ENCODE measurements around the gene GFPT1. TPM values are rescaled to one million over a fixed set of nuclear protein-coding genes. Genes with fewer than 3 reads are reported as not detected.
A peak's percentile ranks its signal among the peaks of the same experiment; 100 is the strongest.

GFPT1 gene
- polyA plus RNA-seq, 3 donors = 3.6 to 4.5 (median 3.7) TPM

DNA sequence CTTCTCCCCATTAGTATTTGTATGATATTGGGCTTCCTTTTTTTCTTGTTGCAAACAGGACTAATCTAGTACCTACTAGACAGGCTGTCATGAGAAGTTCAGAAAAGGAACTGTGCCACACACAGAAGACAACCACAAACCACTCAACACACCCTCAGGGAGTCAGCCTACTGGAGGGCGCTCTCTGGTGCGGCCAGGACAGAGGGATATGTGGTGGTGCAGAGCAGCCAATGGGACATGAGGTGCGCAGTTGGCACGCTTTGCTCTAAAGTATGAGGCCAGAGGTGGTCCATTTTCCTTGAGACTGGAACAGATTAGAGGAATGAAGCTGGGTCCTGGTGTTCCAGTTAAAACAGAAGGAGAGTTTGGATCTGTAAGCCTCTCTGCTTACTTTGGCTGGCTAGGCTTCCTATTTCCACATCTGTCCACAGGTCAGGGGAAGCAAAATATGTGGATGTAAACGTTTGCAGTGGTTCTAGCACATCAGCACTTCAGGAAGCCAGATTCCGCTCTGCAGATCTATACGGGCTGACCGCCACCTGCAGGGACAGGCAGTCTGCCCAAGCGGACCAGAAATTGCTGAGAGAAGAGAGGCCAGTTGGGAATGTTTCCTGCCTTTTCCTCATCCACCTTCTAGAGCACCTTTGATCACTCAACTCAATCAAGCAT, 114.1 kb downstream of the GFPT1 start:
- intact Hi-C loops (cut with micrococcal nuclease) = no loop called here
- peaks cover 19 to 20% of the 10 kb centered on the region in 2 donors for H3K4me1 ChIP-seq (ENCODE audit: control insufficient read depth in 1 of 2, insufficient read depth in 2 of 2, low read length in 2 of 2)
- H3K4me3 ChIP-seq (replicated peaks in 1 of 3; ENCODE audit: low read depth in 2 of 3, low read length in 3 of 3) = no peak overlapping the region
- Mint-ChIP-seq H3K27me3 (ENCODE audit: low read depth in 3 of 3) (peaks cover 0 to 9% (median 2%) of the 10 kb centered on the region in 3 donors), H3K4me3 (peak overlapping the region in 1 of 2 donors; percentile 54), H3K36me3 (no peaks in the 10 kb centered on the region), H3K4me1 (peaks cover 21% of the 10 kb centered on the region), H3K9me3 (no peaks in the 10 kb centered on the region), H3K27ac (peak overlapping the region in 3 of 7 donors; percentile 7 to 28 (median 26))
- H2AFZ ChIP-seq (ENCODE audit: insufficient read depth, low read depth, low read length, poor library complexity, severe bottlenecking) = no peak overlapping the region
- H3K4me2 ChIP-seq (replicated peaks; ENCODE audit: extremely low read depth, low read length, poor library complexity, severe bottlenecking) = peak overlapping the region; percentile 3
- H3K36me3 ChIP-seq (replicated peaks in 1 of 2; ENCODE audit: control insufficient read depth in 1 of 2, insufficient read depth in 2 of 2, low read length in 2 of 2) = no peaks in the 10 kb centered on the region
- H3K79me2 ChIP-seq (ENCODE audit: insufficient read depth, low read length) = no peaks in the 10 kb centered on the region
- H3K27me3 ChIP-seq (ENCODE audit: control insufficient read depth in 2 of 2, insufficient read depth in 2 of 2, low read length in 2 of 2) = no peaks in the 10 kb centered on the region
- no peak overlapping the region for H3K9ac ChIP-seq (ENCODE audit: insufficient read depth, low read length, poor library complexity, severe bottlenecking)
- DNase-seq = peak; percentile 13 to 27 (median 21)
- H3K27ac ChIP-seq (ENCODE audit: low read depth in 1 of 2, low read length in 2 of 2) = no peak overlapping the region
- H4K20me1 ChIP-seq (ENCODE audit: insufficient read depth, low read length) = no peaks in the 10 kb centered on the region
- WGBS (ENCODE audit: insufficient coverage) = 49% methylated on average over 3 of the region's 9 CpGs
- TF ChIP-seq, protein P1, sequence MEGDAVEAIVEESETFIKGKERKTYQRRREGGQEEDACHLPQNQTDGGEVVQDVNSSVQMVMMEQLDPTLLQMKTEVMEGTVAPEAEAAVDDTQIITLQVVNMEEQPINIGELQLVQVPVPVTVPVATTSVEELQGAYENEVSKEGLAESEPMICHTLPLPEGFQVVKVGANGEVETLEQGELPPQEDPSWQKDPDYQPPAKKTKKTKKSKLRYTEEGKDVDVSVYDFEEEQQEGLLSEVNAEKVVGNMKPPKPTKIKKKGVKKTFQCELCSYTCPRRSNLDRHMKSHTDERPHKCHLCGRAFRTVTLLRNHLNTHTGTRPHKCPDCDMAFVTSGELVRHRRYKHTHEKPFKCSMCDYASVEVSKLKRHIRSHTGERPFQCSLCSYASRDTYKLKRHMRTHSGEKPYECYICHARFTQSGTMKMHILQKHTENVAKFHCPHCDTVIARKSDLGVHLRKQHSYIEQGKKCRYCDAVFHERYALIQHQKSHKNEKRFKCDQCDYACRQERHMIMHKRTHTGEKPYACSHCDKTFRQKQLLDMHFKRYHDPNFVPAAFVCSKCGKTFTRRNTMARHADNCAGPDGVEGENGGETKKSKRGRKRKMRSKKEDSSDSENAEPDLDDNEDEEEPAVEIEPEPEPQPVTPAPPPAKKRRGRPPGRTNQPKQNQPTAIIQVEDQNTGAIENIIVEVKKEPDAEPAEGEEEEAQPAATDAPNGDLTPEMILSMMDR (IDR thresholded peaks at IDR 0.05) = no peak
- no peaks in the 10 kb centered on the region for H3K9me3 ChIP-seq (replicated peaks in 1 of 2; ENCODE audit: control insufficient read depth in 1 of 2, insufficient read depth in 1 of 2, low read length in 2 of 2)

GRCh38 chr2:69271831-69272257, 115.2 kb downstream of the GFPT1 start:
- no peaks in the 10 kb centered on the region for H3K9me3 Mint-ChIP-seq

More at GRCh38 chr2:69271831-69272257, 115.2 kb downstream of the GFPT1 start:
- whole genome bisulfite sequencing (ENCODE audit: insufficient coverage) = 0% methylated on average over 2 of the region's 3 CpGs
- no peak overlapping the region for H2AFZ ChIP-seq (ENCODE audit: insufficient read depth, low read depth, low read length, poor library complexity, severe bottlenecking)
- H3K4me3 ChIP-seq (replicated peaks in 1 of 3; ENCODE audit: low read depth in 2 of 3, low read length in 3 of 3) = no peak overlapping the region
- no peaks in the 10 kb centered on the region for H3K9me3 ChIP-seq (replicated peaks in 1 of 2; ENCODE audit: control insufficient read depth in 1 of 2, insufficient read depth in 1 of 2, low read length in 2 of 2)
- peak overlapping the region; percentile 14 for H3K4me2 ChIP-seq (replicated peaks; ENCODE audit: extremely low read depth, low read length, poor library complexity, severe bottlenecking)
- DNase-seq = peak; percentile 36 to 49 (median 46)
- no peaks in the 10 kb centered on the region for H4K20me1 ChIP-seq (ENCODE audit: insufficient read depth, low read length)
- H3K4me1 ChIP-seq (ENCODE audit: control insufficient read depth in 1 of 2, insufficient read depth in 2 of 2, low read length in 2 of 2) = peaks cover 19 to 20% of the 10 kb centered on the region in 2 donors
- Mint-ChIP-seq H3K4me1 (peaks cover 21% of the 10 kb centered on the region), H3K27me3 (ENCODE audit: low read depth in 3 of 3) (peaks cover 0 to 9% (median 2%) of the 10 kb centered on the region in 3 donors), H3K27ac (peak overlapping the region in 1 of 7 donors; percentile 25), H3K36me3 (no peaks in the 10 kb centered on the region), H3K4me3 (no peak overlapping the region)
- intact Hi-C loops (cut with micrococcal nuclease) = no loop called here
- H3K27me3 ChIP-seq (ENCODE audit: control insufficient read depth in 2 of 2, insufficient read depth in 2 of 2, low read length in 2 of 2) = no peaks in the 10 kb centered on the region
- no peak overlapping the region for H3K9ac ChIP-seq (ENCODE audit: insufficient read depth, low read length, poor library complexity, severe bottlenecking)
- no peaks in the 10 kb centered on the region for H3K36me3 ChIP-seq (replicated peaks in 1 of 2; ENCODE audit: control insufficient read depth in 1 of 2, insufficient read depth in 2 of 2, low read length in 2 of 2)
- H3K79me2 ChIP-seq (ENCODE audit: insufficient read depth, low read length) = no peaks in the 10 kb centered on the region
- TF ChIP-seq, protein P1 (IDR thresholded peaks at IDR 0.05) = no peak
- H3K27ac ChIP-seq (ENCODE audit: low read depth in 1 of 2, low read length in 2 of 2) = no peak overlapping the region

Small RNA genes lying within 50 kb of the gene (small RNA-seq; reads per million reads assigned to genes)
- not detected for gene RF00019 (ENCODE audit: insufficient read length, low read depth)

Other genes starting within 250 kb of the GFPT1 start
- 10 to 100 TPM; 10.5 to 56.1 (median 43.0) TPM for gene NFU1, start 50.2 kb upstream of the GFPT1 start, polyA plus RNA-seq